ENCODE measurements around the gene HTT.

DNA sequence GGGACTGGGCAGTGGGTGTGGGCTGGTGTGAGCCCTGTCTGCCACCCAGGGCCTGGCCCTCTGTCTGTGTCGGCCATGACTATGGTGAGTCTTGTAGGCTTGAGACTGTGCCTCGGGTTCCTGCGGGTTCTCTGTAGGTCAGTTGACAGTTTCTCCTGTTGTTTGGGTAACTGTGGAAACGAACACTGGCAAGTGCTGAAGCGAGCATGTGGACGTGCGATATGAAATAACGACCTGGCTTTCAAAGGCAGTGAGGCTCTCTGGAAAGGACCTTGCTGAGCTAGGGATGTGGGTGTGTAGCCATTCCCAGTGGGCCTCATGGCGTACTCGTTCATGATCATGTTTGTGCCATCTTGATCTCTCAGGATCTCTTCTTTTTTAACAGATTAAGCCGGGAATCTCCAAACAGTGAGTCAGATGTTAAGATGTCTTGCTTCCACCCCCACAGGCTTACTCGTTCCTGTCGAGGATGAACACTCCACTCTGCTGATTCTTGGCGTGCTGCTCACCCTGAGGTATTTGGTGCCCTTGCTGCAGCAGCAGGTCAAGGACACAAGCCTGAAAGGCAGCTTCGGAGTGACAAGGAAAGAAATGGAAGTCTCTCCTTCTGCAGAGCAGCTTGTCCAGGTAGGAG lies 41.3 kb downstream of the HTT start:
- TF ChIP-seq EGR1 (IDR thresholded peaks at IDR 0.05; ENCODE audit: low read depth in 2 of 2) (no peak), JUND (IDR thresholded peaks at IDR 0.05) (no peak), RAD21 (IDR thresholded peaks at IDR 0.05) (no peak), SP1 (IDR thresholded peaks at IDR 0.05) (no peak), TAF1 (conservative IDR thresholded peaks at IDR 0.05) (no peak), HNF4G (IDR thresholded peaks at IDR 0.05) (no peak), GABPA (IDR thresholded peaks at IDR 0.05 in 1 of 2, conservative IDR thresholded peaks at IDR 0.05 in 1 of 2) (no peak)
- TF ChIP-seq, protein P1, sequence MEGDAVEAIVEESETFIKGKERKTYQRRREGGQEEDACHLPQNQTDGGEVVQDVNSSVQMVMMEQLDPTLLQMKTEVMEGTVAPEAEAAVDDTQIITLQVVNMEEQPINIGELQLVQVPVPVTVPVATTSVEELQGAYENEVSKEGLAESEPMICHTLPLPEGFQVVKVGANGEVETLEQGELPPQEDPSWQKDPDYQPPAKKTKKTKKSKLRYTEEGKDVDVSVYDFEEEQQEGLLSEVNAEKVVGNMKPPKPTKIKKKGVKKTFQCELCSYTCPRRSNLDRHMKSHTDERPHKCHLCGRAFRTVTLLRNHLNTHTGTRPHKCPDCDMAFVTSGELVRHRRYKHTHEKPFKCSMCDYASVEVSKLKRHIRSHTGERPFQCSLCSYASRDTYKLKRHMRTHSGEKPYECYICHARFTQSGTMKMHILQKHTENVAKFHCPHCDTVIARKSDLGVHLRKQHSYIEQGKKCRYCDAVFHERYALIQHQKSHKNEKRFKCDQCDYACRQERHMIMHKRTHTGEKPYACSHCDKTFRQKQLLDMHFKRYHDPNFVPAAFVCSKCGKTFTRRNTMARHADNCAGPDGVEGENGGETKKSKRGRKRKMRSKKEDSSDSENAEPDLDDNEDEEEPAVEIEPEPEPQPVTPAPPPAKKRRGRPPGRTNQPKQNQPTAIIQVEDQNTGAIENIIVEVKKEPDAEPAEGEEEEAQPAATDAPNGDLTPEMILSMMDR (IDR thresholded peaks at IDR 0.05; ENCODE audit: low read depth, low read length, missing input control) = no peak
- TF ChIP-seq, protein P2, sequence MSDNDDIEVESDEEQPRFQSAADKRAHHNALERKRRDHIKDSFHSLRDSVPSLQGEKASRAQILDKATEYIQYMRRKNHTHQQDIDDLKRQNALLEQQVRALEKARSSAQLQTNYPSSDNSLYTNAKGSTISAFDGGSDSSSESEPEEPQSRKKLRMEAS (IDR thresholded peaks at IDR 0.05) = no peak
- TF ChIP-seq, protein P3, sequence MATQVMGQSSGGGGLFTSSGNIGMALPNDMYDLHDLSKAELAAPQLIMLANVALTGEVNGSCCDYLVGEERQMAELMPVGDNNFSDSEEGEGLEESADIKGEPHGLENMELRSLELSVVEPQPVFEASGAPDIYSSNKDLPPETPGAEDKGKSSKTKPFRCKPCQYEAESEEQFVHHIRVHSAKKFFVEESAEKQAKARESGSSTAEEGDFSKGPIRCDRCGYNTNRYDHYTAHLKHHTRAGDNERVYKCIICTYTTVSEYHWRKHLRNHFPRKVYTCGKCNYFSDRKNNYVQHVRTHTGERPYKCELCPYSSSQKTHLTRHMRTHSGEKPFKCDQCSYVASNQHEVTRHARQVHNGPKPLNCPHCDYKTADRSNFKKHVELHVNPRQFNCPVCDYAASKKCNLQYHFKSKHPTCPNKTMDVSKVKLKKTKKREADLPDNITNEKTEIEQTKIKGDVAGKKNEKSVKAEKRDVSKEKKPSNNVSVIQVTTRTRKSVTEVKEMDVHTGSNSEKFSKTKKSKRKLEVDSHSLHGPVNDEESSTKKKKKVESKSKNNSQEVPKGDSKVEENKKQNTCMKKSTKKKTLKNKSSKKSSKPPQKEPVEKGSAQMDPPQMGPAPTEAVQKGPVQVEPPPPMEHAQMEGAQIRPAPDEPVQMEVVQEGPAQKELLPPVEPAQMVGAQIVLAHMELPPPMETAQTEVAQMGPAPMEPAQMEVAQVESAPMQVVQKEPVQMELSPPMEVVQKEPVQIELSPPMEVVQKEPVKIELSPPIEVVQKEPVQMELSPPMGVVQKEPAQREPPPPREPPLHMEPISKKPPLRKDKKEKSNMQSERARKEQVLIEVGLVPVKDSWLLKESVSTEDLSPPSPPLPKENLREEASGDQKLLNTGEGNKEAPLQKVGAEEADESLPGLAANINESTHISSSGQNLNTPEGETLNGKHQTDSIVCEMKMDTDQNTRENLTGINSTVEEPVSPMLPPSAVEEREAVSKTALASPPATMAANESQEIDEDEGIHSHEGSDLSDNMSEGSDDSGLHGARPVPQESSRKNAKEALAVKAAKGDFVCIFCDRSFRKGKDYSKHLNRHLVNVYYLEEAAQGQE (IDR thresholded peaks at IDR 0.05) = no peak
- TF ChIP-seq, protein P4, sequence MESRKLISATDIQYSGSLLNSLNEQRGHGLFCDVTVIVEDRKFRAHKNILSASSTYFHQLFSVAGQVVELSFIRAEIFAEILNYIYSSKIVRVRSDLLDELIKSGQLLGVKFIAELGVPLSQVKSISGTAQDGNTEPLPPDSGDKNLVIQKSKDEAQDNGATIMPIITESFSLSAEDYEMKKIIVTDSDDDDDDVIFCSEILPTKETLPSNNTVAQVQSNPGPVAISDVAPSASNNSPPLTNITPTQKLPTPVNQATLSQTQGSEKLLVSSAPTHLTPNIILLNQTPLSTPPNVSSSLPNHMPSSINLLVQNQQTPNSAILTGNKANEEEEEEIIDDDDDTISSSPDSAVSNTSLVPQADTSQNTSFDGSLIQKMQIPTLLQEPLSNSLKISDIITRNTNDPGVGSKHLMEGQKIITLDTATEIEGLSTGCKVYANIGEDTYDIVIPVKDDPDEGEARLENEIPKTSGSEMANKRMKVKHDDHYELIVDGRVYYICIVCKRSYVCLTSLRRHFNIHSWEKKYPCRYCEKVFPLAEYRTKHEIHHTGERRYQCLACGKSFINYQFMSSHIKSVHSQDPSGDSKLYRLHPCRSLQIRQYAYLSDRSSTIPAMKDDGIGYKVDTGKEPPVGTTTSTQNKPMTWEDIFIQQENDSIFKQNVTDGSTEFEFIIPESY (IDR thresholded peaks at IDR 0.05) = no peak
